ENCODE data around the gene GTPBP10.

GTPBP10 gene

DNA sequence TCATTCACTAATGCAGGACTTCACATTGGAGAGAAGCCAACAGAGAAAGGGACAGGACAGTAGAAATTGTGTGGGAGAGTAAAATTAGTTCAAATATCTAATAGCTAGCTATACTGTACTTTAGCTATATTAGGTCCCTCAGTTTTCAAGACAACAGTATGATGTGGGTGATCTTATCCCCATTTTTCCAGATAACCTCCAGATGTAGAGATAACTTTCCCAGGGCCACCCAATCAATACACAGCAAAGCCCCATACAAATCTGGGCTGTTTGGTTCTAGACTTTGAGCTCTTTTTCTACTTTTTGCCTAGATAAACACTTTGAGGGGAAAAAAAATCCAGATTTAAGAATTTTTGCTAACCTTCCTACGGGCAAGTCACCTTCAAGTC, 56.3 kb downstream of the GTPBP10 start:
- TF ChIP-seq ZNF274 (IDR thresholded peaks at IDR 0.05; ENCODE audit: low read depth, low read length): no peak
- H3K4me3 ChIP-seq (ENCODE audit: low read length): peak overlapping the region; percentile 89

DNA sequence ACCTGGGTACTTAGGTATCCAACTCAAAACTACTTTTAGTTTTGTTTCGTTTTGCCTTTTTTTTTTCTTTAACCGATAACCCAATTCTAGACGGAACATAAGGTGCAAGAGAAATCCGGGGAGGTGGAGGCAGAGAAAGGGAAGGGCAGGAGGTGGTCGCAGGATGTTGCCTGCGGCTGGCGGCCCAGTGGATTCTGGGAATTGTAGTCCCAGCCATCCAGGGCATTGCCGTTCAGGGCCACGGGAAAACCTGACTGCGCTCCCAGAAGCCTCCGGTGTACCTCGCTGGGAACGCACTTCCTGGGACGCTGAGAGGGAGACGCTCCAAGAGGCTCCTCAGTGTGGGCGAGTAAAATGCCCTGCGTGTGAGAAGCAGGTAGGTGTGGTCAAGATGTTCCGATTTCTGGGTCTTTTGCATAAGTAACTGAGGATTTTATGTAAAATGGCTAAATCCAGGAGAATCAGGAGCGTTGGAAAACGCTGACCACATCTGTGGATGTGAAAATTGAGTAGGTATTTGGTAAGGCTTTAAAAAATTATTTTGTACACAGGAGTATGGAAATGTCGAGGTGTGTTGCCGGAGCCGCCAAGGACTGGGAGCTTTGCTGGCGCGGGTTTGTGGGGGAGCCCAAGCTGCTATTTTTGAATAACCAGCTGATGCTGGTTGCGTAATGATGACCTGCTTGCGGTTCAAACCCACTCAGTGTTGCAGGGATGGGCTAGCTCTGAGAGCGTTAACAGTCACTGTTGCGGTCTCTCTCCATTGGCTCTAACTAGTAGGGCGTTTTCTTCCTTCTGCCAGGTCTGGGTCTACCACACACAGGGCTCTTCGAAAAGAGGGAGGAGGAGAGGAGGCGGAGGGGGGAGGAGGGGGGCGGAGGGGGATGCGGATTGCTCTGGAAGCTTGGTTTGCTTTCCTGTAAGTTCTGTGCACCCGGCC, 56.9 kb downstream of the GTPBP10 start, which contains the start of gene CLDN12:
CLDN12 (plus strand) TSS at position 288 of the 940 bp plus-strand sequence. CDS start 9,216 bp downstream, outside the sequence.
- no peak for TF ChIP-seq ZNF274 (IDR thresholded peaks at IDR 0.05; ENCODE audit: low read depth, low read length)
- peak within 1 kb of the TSS; percentile 89 for H3K4me3 ChIP-seq (ENCODE audit: low read length)

- H3K4me3 ChIP-seq (ENCODE audit: low read length): no peak overlapping the region; the same call in 1 of the 2 replicates
- TF ChIP-seq ZNF274 (IDR thresholded peaks at IDR 0.05; ENCODE audit: low read depth, low read length): no peak
Measured at GRCh38 chr7:90404777-90405176, 58.3 kb downstream of the GTPBP10 start.

DNA sequence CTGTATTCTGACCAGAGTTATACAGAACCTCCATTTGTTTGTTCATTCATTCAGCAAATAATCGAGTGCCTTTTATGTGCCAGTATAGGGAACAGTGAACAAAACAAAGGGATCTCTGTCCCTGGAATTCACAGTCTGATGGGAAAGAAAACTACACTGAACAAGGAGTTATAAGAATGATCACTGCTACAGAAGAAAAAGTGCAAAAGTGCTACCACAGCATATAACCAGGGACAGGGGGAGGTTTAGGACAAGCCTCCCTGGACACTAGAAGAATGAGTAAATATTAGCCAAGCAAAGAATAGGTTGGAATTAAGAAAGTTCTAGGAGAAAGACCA, 60.9 kb downstream of the GTPBP10 start:
- no peak overlapping the region for H3K4me3 ChIP-seq (ENCODE audit: low read length)
- no peak for TF ChIP-seq ZNF274 (IDR thresholded peaks at IDR 0.05; ENCODE audit: low read depth, low read length)

- no peak for TF ChIP-seq ZNF274 (IDR thresholded peaks at IDR 0.05; ENCODE audit: low read depth, low read length)
- no peak overlapping the region for H3K4me3 ChIP-seq (ENCODE audit: low read length)
Measured at GRCh38 chr7:90408142-90408541, 61.6 kb downstream of the GTPBP10 start.

DNA sequence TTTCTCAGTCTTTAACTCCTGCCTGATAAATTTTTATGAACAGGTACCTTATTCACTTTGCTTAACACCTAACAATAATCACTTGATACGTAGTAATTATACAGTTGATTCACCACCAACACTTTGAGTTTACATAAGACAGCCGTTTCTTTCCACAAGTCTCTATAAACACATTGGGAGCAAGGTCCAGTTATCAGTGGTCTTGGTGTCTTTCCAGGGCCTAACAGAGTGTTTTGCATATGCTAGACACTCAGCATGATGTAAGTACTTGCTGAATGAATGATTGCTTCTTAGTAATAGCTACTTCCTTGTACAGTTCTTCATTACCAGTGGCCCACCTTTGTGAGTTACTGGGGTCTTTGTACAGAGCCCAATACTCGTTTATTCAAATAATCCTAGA, 63.2 kb downstream of the GTPBP10 start:
- TF ChIP-seq ZNF274 (IDR thresholded peaks at IDR 0.05; ENCODE audit: low read depth, low read length): no peak
- no peak overlapping the region for H3K4me3 ChIP-seq (ENCODE audit: low read length)

- TF ChIP-seq ZNF274 (IDR thresholded peaks at IDR 0.05; ENCODE audit: low read depth, low read length): no peak
- H3K4me3 ChIP-seq (ENCODE audit: low read length): no peak overlapping the region
Measured at GRCh38 chr7:90411510-90411909, 65.0 kb downstream of the GTPBP10 start.

- no peak overlapping the region for H3K4me3 ChIP-seq (ENCODE audit: low read length)
- no peak for TF ChIP-seq ZNF274 (IDR thresholded peaks at IDR 0.05; ENCODE audit: low read depth, low read length)
Measured at GRCh38 chr7:90412458-90413184, 66.1 kb downstream of the GTPBP10 start.

GRCh38 chr7:90413185-90413528, 66.6 kb downstream of the GTPBP10 start:
- H3K4me3 ChIP-seq (ENCODE audit: low read length): no peak overlapping the region
- TF ChIP-seq ZNF274 (IDR thresholded peaks at IDR 0.05; ENCODE audit: low read depth, low read length): no peak

- TF ChIP-seq ZNF274 (IDR thresholded peaks at IDR 0.05; ENCODE audit: low read depth, low read length): no peak
- no peak overlapping the region for H3K4me3 ChIP-seq (ENCODE audit: low read length)
Measured at GRCh38 chr7:90421651-90422050, 75.1 kb downstream of the GTPBP10 start.

DNA sequence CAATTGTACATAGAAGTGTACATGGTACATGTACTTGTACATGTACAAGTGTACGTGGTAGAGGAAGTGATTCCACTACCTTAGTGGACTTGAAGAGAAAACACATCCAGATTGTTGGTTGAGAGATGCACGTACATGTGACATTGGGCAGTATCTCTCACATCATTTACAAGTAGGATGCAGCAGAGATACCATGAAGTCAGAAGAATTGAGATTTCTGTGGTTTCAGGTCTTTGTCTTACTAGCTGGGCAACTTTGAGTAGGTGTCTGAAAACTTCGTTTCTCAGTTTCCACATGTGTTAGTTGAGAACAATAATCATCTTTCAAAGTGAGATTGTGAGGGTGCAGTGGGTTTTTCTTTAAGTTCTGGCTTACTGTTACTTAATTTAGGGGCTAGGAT, 78.2 kb downstream of the GTPBP10 start:
- no peak overlapping the region for H3K4me3 ChIP-seq (ENCODE audit: low read length)
- TF ChIP-seq ZNF274 (IDR thresholded peaks at IDR 0.05; ENCODE audit: low read depth, low read length): no peak

- TF ChIP-seq ZNF274 (IDR thresholded peaks at IDR 0.05; ENCODE audit: low read depth, low read length): no peak
- no peak overlapping the region for H3K4me3 ChIP-seq (ENCODE audit: low read length)
Measured at GRCh38 chr7:90425376-90425775, 78.9 kb downstream of the GTPBP10 start.

DNA sequence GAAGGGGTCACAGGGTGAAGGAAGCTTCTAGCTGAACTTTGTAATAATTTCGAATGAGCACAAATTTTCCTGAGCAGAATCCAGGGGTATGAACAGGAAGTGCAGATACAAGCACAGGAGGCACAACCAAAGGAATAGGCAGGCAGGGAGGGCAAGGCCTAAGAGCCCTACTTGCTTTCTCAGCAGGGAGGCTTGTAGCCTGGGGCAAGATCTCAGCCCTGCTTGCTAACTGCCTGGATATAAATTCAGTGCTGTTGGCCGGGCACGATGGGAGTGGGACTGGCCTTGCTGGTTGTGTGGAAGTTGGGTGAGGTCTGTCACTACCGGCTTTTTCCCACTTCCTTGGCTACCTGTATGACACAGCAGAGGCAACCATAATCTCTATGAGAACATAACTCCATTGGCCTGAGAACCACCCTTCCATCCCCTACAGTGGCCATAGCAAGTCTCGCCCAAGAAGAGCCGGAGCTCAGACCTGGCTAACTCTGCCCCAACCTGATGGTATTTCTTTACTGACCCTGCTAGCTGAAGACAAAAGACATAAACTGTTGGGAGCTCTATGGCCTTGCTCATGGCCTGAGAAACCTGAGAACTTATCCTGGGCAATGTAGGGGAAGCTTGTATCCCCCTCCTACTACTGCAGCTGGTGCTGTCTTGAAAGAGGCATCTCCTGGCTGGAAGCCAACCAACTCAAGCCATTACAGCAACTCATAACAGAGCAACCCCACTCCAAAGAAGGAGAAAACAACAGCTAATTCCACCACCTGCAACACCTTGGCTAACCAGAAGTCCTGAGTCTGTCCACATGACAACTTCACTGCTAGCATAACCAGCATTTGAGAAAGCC, 84.3 kb downstream of the GTPBP10 start:
- H3K4me3 ChIP-seq (ENCODE audit: low read length): no peak overlapping the region
- no peak for TF ChIP-seq ZNF274 (IDR thresholded peaks at IDR 0.05; ENCODE audit: low read depth, low read length)

DNA sequence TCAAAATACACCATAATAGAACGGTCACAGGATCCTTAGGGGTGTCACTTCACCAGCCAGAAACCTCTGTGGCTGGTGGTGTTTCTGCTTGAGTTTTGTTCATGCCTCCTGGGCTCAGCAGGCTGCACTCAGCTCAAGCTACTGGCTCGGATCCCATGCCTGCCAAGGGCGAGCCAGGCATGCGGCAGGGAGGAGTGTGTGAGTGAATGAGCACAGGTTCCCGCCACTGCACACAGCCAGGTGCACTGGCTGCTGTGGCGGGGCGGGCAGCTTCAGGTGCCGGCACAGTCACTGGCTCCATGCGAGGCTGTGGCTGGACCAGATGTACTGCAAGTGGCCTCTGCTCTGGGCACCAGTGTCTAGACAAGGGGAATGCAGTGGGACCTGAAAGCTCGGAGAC, 86.2 kb downstream of the GTPBP10 start:
- no peak overlapping the region for H3K4me3 ChIP-seq (ENCODE audit: low read length)
- no peak for TF ChIP-seq ZNF274 (IDR thresholded peaks at IDR 0.05; ENCODE audit: low read depth, low read length)
